Measurements from ENCODE around the gene RAD51AP2. TPM values are rescaled to one million over a fixed set of nuclear protein-coding genes. Genes with fewer than 3 reads are reported as not detected.

Gene RAD51AP2
- total RNA-seq, 1 donor from 2014 or later, result 0.04 TPM

DNA sequence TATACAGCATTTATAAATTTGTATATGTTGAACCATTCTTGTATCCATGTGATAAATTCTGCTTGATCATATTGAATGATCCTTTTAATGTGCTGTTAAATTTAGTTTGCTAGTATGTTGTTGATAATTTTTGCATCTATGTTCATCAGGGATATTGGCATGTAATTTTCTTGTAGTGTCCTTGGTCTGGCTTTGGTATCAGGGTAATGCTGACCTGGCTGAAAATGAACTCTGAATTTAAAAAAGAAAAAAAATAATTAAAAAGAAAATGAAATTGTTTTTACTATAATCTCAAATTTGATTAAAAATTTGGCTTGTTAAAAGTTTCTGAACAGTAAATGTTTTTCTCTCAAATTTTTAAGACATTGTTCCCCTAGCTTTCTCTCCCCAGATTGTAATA is 46.3 kb downstream of the RAD51AP2 start:
- Histone ChIP-seq H3K27me3 (ENCODE audit: control insufficient read depth, insufficient read depth, low read length) (no peaks in the 10 kb centered on the region), H3K4me3 (ENCODE audit: low read depth, low read length) (no peak overlapping the region), H3K36me3 (ENCODE audit: control insufficient read depth, insufficient read depth, low read length) (no peaks in the 10 kb centered on the region)
- DNase-seq (ENCODE audit: low read depth), result no peak
- TF ChIP-seq, protein P1, sequence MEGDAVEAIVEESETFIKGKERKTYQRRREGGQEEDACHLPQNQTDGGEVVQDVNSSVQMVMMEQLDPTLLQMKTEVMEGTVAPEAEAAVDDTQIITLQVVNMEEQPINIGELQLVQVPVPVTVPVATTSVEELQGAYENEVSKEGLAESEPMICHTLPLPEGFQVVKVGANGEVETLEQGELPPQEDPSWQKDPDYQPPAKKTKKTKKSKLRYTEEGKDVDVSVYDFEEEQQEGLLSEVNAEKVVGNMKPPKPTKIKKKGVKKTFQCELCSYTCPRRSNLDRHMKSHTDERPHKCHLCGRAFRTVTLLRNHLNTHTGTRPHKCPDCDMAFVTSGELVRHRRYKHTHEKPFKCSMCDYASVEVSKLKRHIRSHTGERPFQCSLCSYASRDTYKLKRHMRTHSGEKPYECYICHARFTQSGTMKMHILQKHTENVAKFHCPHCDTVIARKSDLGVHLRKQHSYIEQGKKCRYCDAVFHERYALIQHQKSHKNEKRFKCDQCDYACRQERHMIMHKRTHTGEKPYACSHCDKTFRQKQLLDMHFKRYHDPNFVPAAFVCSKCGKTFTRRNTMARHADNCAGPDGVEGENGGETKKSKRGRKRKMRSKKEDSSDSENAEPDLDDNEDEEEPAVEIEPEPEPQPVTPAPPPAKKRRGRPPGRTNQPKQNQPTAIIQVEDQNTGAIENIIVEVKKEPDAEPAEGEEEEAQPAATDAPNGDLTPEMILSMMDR (IDR thresholded peaks at IDR 0.05; ENCODE audit: insufficient read depth, low read length, poor library complexity, severe bottlenecking), result no peak

DNA sequence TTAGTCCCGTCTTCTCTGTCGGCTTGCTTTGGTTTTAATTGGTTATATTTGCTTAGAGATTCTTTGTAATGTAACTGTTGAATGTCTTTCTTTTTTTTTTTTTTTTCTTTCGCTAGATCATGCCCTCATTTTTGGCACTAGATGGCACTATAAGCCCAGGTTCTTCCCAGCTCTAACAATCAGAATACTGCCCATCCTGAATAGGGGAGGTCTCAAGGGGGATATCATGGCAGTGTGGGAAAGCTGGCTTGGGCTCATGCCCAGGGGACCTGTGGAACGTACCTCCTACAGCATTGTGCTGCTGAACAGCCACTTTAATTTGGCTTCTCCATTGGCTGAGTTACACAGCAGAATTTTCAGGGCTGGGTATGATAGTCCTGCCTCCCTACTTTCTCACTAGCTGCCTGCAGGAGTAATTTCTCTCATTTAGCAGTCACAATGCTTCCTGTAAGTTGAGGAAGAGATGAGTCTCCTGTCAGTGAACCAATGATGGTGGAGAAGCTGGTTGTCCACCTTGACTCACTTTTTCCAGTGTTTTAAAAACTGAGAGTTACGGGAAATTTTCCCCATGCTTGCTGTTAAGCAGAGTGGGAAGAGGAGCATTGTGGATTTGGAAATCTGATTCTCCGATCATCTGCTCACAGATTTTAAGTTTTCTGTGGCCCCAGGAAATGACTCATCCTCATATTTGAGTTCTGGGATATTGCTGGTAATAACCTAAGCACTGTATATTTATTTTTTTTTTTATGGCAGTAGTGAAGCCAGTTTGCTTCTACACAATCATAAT is 47.2 kb downstream of the RAD51AP2 start:
- TF ChIP-seq, protein P1 (IDR thresholded peaks at IDR 0.05; ENCODE audit: insufficient read depth, low read length, poor library complexity, severe bottlenecking), result peak; percentile 24
- Histone ChIP-seq H3K27me3 (ENCODE audit: control insufficient read depth, insufficient read depth, low read length) (no peaks in the 10 kb centered on the region), H3K36me3 (ENCODE audit: control insufficient read depth, insufficient read depth, low read length) (no peaks in the 10 kb centered on the region), H3K4me3 (ENCODE audit: low read depth, low read length) (no peak overlapping the region)
- DNase-seq (ENCODE audit: low read depth), result no peak

DNA sequence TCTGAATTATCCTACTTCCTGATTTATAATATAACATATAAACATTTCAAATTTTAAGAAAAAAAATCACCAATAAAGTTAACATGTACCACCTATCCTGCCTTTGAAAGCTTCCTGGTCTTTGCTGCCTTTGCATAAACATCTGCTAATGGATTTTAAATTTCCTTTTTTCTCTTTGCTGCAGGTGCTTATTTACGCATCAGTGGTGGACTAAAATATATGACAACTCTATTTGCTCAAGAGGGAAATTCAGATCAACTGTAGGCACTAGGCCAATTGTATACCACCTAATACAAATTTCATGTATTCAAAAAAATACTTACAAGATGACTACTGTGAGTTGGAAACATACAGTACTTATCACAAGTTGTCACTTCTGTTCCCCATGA is 57.2 kb downstream of the RAD51AP2 start:
- H3K4me3 ChIP-seq (ENCODE audit: low read depth, low read length), result no peak overlapping the region
- no peaks in the 10 kb centered on the region for H3K36me3 ChIP-seq (ENCODE audit: control insufficient read depth, insufficient read depth, low read length)
- TF ChIP-seq, protein P1 (IDR thresholded peaks at IDR 0.05; ENCODE audit: insufficient read depth, low read length, poor library complexity, severe bottlenecking), result no peak
- DNase-seq (ENCODE audit: low read depth), result no peak
- no peaks in the 10 kb centered on the region for H3K27me3 ChIP-seq (ENCODE audit: control insufficient read depth, insufficient read depth, low read length)

Other genes starting within 250 kb of the RAD51AP2 start
- gene VSNL1, start 22.3 kb upstream of the RAD51AP2 start, total RNA-seq, result 0.13 TPM in 1 of 2 replicates, not detected in the other
- 13.8 and 19.3 TPM in 2 replicates for gene SMC6, start 235.4 kb upstream of the RAD51AP2 start, total RNA-seq
- 8.9 and 9.1 TPM in 2 replicates for gene GEN1, start 235.7 kb upstream of the RAD51AP2 start, total RNA-seq

Measured in kidney epithelial cell (primary cell).